Measurements from ENCODE around the gene SULT1C4. TPM values are rescaled to one million over a fixed set of nuclear protein-coding genes. Genes with fewer than 3 reads are reported as not detected.

The SULT1C4 gene
- total RNA-seq, 3 donors from 2014 or later: 1.4 to 19.8 (median 5.9) TPM

DNA sequence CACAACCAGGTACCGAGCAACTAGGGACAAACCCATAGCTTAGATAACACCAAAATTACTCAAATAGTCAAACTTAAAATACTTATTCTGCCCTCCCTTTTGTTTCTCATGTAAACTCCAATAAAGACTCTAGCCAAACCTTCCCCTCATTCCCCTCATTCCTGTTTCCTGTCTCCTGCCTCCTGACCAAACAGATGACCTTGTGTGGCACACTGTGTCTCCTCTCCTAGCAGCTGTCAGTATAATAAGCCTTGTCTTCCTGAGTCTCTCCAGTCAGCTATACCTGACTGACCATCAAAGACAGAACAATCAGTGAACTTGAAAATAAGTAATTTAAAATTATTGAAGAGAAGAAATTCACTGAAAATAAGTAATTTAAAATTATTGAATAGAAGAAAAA, 14.3 kb downstream of the SULT1C4 start:
- TF ChIP-seq, protein P1, sequence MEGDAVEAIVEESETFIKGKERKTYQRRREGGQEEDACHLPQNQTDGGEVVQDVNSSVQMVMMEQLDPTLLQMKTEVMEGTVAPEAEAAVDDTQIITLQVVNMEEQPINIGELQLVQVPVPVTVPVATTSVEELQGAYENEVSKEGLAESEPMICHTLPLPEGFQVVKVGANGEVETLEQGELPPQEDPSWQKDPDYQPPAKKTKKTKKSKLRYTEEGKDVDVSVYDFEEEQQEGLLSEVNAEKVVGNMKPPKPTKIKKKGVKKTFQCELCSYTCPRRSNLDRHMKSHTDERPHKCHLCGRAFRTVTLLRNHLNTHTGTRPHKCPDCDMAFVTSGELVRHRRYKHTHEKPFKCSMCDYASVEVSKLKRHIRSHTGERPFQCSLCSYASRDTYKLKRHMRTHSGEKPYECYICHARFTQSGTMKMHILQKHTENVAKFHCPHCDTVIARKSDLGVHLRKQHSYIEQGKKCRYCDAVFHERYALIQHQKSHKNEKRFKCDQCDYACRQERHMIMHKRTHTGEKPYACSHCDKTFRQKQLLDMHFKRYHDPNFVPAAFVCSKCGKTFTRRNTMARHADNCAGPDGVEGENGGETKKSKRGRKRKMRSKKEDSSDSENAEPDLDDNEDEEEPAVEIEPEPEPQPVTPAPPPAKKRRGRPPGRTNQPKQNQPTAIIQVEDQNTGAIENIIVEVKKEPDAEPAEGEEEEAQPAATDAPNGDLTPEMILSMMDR (IDR thresholded peaks at IDR 0.05): no peak
- TF ChIP-seq POLR2A (IDR thresholded peaks at IDR 0.05): no peak
- TF ChIP-seq POLR2AphosphoS5 (IDR thresholded peaks at IDR 0.05): no peak
- intact Hi-C loops (cut with DNase I; ENCODE audit: low total_unique reads): no loop called here
- Histone ChIP-seq H3K4me1 (no peaks in the 10 kb centered on the region), H3K27ac (no peak overlapping the region), H3K27me3 (no peaks in the 10 kb centered on the region), H3K4me3 (no peak overlapping the region), H3K9me3 (peaks cover 4 to 37% of the 10 kb centered on the region in 2 donors), H3K36me3 (no peaks in the 10 kb centered on the region)
- no peak for DNase-seq (ENCODE audit: low spot score in 2 of 2)

- intact Hi-C loops (cut with DNase I; ENCODE audit: low total_unique reads): no loop called here
- DNase-seq (ENCODE audit: low spot score in 2 of 2): no peak
- Histone ChIP-seq H3K4me1 (no peaks in the 10 kb centered on the region), H3K27ac (no peak overlapping the region), H3K9me3 (peaks cover 4 to 45% of the 10 kb centered on the region in 2 donors), H3K36me3 (no peaks in the 10 kb centered on the region), H3K27me3 (no peaks in the 10 kb centered on the region), H3K4me3 (no peak overlapping the region)
- TF ChIP-seq POLR2A (IDR thresholded peaks at IDR 0.05) (no peak), POLR2AphosphoS5 (IDR thresholded peaks at IDR 0.05) (no peak)
- TF ChIP-seq, protein P1 (IDR thresholded peaks at IDR 0.05): no peak
Observed at GRCh38 chr2:108393197-108393596, 15.4 kb downstream of the SULT1C4 start.

- no peaks in the 10 kb centered on the region for H3K27me3 ChIP-seq
- no peaks in the 10 kb centered on the region for H3K4me1 ChIP-seq
- peaks cover 22 to 64% of the 10 kb centered on the region in 2 donors for H3K9me3 ChIP-seq
- TF ChIP-seq POLR2A (IDR thresholded peaks at IDR 0.05): no peak
- no peak for TF ChIP-seq POLR2AphosphoS5 (IDR thresholded peaks at IDR 0.05)
- TF ChIP-seq, protein P1 (IDR thresholded peaks at IDR 0.05): no peak
- no peak overlapping the region for H3K27ac ChIP-seq
- intact Hi-C loops (cut with DNase I; ENCODE audit: low total_unique reads): no loop called here
- no peaks in the 10 kb centered on the region for H3K36me3 ChIP-seq
- H3K4me3 ChIP-seq: no peak overlapping the region
- no peak for DNase-seq (ENCODE audit: low spot score in 2 of 2)
Observed at GRCh38 chr2:108395155-108395554, 17.4 kb downstream of the SULT1C4 start.

DNA sequence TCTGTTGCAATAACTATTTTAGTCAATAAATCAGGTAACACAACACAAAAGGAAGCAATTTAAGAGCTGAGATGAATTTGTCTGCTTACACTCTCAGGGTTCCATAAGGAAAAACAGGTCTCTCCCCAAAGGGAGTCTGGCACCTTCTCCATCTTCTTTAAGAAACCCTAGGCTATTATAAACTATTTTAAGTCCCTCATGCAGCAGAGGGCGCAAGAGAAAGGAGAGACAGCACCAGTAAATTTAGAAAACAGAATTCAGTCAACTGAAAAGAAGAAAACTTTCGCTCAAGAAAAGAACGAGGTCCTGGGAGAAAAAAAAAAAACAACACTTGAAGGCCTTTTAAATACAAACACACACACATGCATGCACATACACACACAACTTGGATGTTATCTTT, 19.1 kb downstream of the SULT1C4 start:
- no peak overlapping the region for H3K27ac ChIP-seq
- no peak overlapping the region for H3K4me3 ChIP-seq
- no peaks in the 10 kb centered on the region for H3K27me3 ChIP-seq
- H3K9me3 ChIP-seq: peaks cover 32 to 59% of the 10 kb centered on the region in 2 donors
- no peak for TF ChIP-seq POLR2AphosphoS5 (IDR thresholded peaks at IDR 0.05)
- TF ChIP-seq, protein P1 (IDR thresholded peaks at IDR 0.05): no peak
- no peak for TF ChIP-seq POLR2A (IDR thresholded peaks at IDR 0.05)
- H3K4me1 ChIP-seq: no peaks in the 10 kb centered on the region
- intact Hi-C loops (cut with DNase I; ENCODE audit: low total_unique reads): no loop called here
- DNase-seq (ENCODE audit: low spot score in 2 of 2): no peak
- no peaks in the 10 kb centered on the region for H3K36me3 ChIP-seq

- Histone ChIP-seq H3K27ac (no peak overlapping the region), H3K4me3 (no peak overlapping the region), H3K36me3 (no peaks in the 10 kb centered on the region), H3K4me1 (no peaks in the 10 kb centered on the region), H3K9me3 (peaks cover 31 to 37% of the 10 kb centered on the region in 2 donors), H3K27me3 (no peaks in the 10 kb centered on the region)
- DNase-seq (ENCODE audit: low spot score in 2 of 2): no peak
- intact Hi-C loops (cut with DNase I; ENCODE audit: low total_unique reads): no loop called here
- no peak for TF ChIP-seq POLR2A (IDR thresholded peaks at IDR 0.05)
- TF ChIP-seq, protein P1 (IDR thresholded peaks at IDR 0.05): no peak
- no peak for TF ChIP-seq POLR2AphosphoS5 (IDR thresholded peaks at IDR 0.05)
Observed at GRCh38 chr2:108399479-108399878, 21.7 kb downstream of the SULT1C4 start.

Measured in breast epithelium (tissue), 4 donors.